Mesenchymal stem cell (in vitro differentiated cells and primary cell): Measurements from ENCODE around the gene NABP1.

ENCODE experiments used
- DNase-seq: peaks from one replicate; pipeline ENCODE4 v3.0.0-alpha.2; 2013
- H2AFZ ChIP-seq: one replicate; pipeline ENCODE4 v1.6.1; 2013; ENCODE audit warnings: low read depth, mild to moderate bottlenecking, control low read depth, inconsistent platforms, low read length, moderate library complexity
- H2AK5ac ChIP-seq: 2 replicates; pipeline ENCODE4 v1.6.1; 2013; ENCODE audit warnings: low read length, moderate library complexity, mild to moderate bottlenecking, inconsistent platforms; ENCODE audit not compliant: severe bottlenecking
- H2BK120ac ChIP-seq: one replicate; pipeline ENCODE4 v1.6.1; 2013; ENCODE audit warnings: low read depth, mild to moderate bottlenecking, inconsistent platforms, low read length, moderate library complexity
- H2BK12ac ChIP-seq, 2 experiments: one replicate each; pipeline ENCODE4 v1.6.1; 2013; ENCODE audit warnings: inconsistent platforms in 2 of 2, low read length in 2 of 2, mild to moderate bottlenecking in 2 of 2, moderate library complexity in 2 of 2, control low read depth in 1 of 2
- H2BK15ac ChIP-seq: one replicate; pipeline ENCODE4 v1.6.1; 2013; ENCODE audit warnings: mild to moderate bottlenecking, low read depth, inconsistent platforms; ENCODE audit not compliant: poor library complexity, severe bottlenecking
- H2BK5ac ChIP-seq: 2 replicates; pipeline ENCODE4 v1.6.1; 2013; ENCODE audit warnings: low read depth, mild to moderate bottlenecking, low read length, control low read depth, inconsistent platforms; ENCODE audit not compliant: poor library complexity, severe bottlenecking
- H3K14ac ChIP-seq, 2 experiments: one replicate each; pipeline ENCODE4 v1.6.1; 2013; ENCODE audit warnings: inconsistent platforms in 2 of 2, low read length in 2 of 2, control low read depth in 1 of 2, mild to moderate bottlenecking in 1 of 2, moderate library complexity in 1 of 2
- H3K18ac ChIP-seq, 2 experiments: one replicate each; pipeline ENCODE4 v1.6.1; 2013; ENCODE audit warnings: inconsistent platforms in 2 of 2, low read length in 2 of 2, control low read depth in 1 of 2, low read depth in 1 of 2, mild to moderate bottlenecking in 1 of 2
- H3K23ac ChIP-seq, 2 experiments: one replicate each; pipeline ENCODE4 v1.6.1; 2013; ENCODE audit warnings: inconsistent platforms in 2 of 2, low read length in 2 of 2, mild to moderate bottlenecking in 2 of 2, moderate library complexity in 2 of 2, control low read depth in 1 of 2
- H3K27ac ChIP-seq: 2 replicates; pipeline ENCODE4 v1.5.1; 2013; ENCODE audit warnings: mild to moderate bottlenecking, moderate library complexity, low read length, control low read depth, inconsistent platforms; ENCODE audit not compliant: poor library complexity, severe bottlenecking
- H3K27me3 ChIP-seq, 2 experiments: 2 replicates each; pipeline versions ENCODE4 v1.6.1 to v1.7.0; 2013; ENCODE audit warnings: low read length in 2 of 2, mild to moderate bottlenecking in 2 of 2, moderate library complexity in 2 of 2, control low read depth in 1 of 2, inconsistent platforms in 1 of 2; ENCODE audit not compliant: control insufficient read depth in 1 of 2, insufficient read depth in 1 of 2
- H3K36me3 ChIP-seq, 2 experiments: 2 replicates each; pipeline versions ENCODE4 v1.6.1 to v1.7.0; 2013; ENCODE audit warnings: low read length in 2 of 2, control low read depth in 1 of 2, inconsistent platforms in 1 of 2, low read depth in 1 of 2, mild to moderate bottlenecking in 1 of 2; ENCODE audit not compliant: insufficient read depth in 2 of 2, control insufficient read depth in 1 of 2
- H3K4ac ChIP-seq, 2 experiments: one replicate each; pipeline ENCODE4 v1.6.1; 2013; ENCODE audit warnings: inconsistent platforms in 2 of 2, low read length in 2 of 2, mild to moderate bottlenecking in 2 of 2, moderate library complexity in 2 of 2, control low read depth in 1 of 2, low read depth in 1 of 2
- H3K4me1 ChIP-seq: 2 replicates; pipeline ENCODE4 v1.6.1; 2013; ENCODE audit warnings: low read depth, low read length, control low read depth; ENCODE audit not compliant: control insufficient read depth, insufficient read depth
- H3K4me2 ChIP-seq: 2 replicates; pipeline ENCODE4 v1.6.1; 2013; ENCODE audit warnings: low read length, mild to moderate bottlenecking, inconsistent platforms; ENCODE audit not compliant: poor library complexity, severe bottlenecking
- H3K4me3 ChIP-seq, 2 experiments: 2 replicates each; pipeline versions ENCODE4 v1.5.1 to v1.7.0; 2013; ENCODE audit warnings: low read length in 2 of 2, mild to moderate bottlenecking in 2 of 2, control low read depth in 1 of 2, low read depth in 1 of 2; ENCODE audit not compliant: insufficient read depth in 1 of 2
- H3K79me1 ChIP-seq: replicated peaks from 2 replicates; pipeline ENCODE4 v1.6.1; 2013; ENCODE audit warnings: mild to moderate bottlenecking, control low read depth, low read length, inconsistent platforms; ENCODE audit not compliant: poor library complexity, severe bottlenecking
- H3K9ac ChIP-seq: 2 replicates; pipeline ENCODE4 v1.7.0; 2013; ENCODE audit warnings: mild to moderate bottlenecking, low read length, moderate library complexity
- H3K9me3 ChIP-seq: 2 replicates; pipeline ENCODE4 v1.7.0; 2013; ENCODE audit warnings: mild to moderate bottlenecking, low read length; ENCODE audit not compliant: control insufficient read depth
- H4K8ac ChIP-seq: one replicate; pipeline ENCODE4 v1.6.1; 2013; ENCODE audit warnings: inconsistent platforms, mild to moderate bottlenecking, low read length, moderate library complexity
- H4K91ac ChIP-seq: one replicate; pipeline ENCODE4 v1.6.1; 2013; ENCODE audit warnings: mild to moderate bottlenecking, low read length, inconsistent platforms
- WGBS: methylation state at CpG from one replicate; pipeline ENCODE4 v1.1.7; 2013; ENCODE audit warnings: mixed read lengths; 5-methylcytosine and 5-hydroxymethylcytosine counted together

NABP1 gene

DNA sequence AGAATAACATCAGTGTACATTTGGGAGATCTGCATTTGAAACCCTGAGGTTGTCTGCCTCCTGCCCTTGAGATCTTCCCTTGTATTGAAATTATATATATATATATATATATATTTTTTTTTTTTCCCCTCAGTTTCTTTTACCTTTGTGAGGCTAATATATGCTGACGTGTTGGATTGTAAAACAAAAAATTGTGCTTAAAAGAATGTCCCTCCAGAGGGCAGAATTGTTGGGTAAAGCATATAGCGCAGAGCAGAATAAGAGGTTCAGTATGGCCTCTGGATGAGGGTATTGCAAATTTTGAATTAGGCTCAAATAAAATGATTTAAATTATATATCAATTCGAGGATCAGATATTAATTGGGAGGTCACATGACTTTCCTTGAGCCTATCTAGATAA is 12.4 kb downstream of the NABP1 start:
- no peak overlapping the region for H2AK5ac ChIP-seq
- H3K36me3 ChIP-seq: peaks cover 4 to 38% of the 10 kb centered on the region in 2 experiments
- no peak overlapping the region for H2BK120ac ChIP-seq
- H2BK15ac ChIP-seq: no peak overlapping the region
- WGBS: 69% methylated on average over 2 of the region's 3 CpGs
- no peaks in the 10 kb centered on the region for H3K27me3 ChIP-seq
- peak overlapping the region; percentile 45 for H3K27ac ChIP-seq
- no peaks in the 10 kb centered on the region for H3K9me3 ChIP-seq
- H3K18ac ChIP-seq: no peak overlapping the region
- no peaks in the 10 kb centered on the region for H3K79me1 ChIP-seq
- H3K4me3 ChIP-seq: no peak overlapping the region
- H3K14ac ChIP-seq: no peak overlapping the region
- H3K9ac ChIP-seq: peak overlapping the region; percentile 79
- H4K8ac ChIP-seq: no peak overlapping the region
- H2BK5ac ChIP-seq: no peak overlapping the region
- no peak overlapping the region for H3K4ac ChIP-seq
- no peak overlapping the region for H4K91ac ChIP-seq
- DNase-seq: no peak
- no peak overlapping the region for H3K23ac ChIP-seq
- H2AFZ ChIP-seq: no peak overlapping the region
- peaks cover 4% of the 10 kb centered on the region for H3K4me1 ChIP-seq
- H2BK12ac ChIP-seq: no peak overlapping the region
- H3K4me2 ChIP-seq: no peak overlapping the region

GRCh38 chr2:191691016-191691735 is 13.2 kb downstream of the NABP1 start:
- Histone ChIP-seq H4K91ac (no peak overlapping the region), H3K9me3 (no peaks in the 10 kb centered on the region), H3K4me3 (no peak overlapping the region), H3K14ac (no peak overlapping the region), H3K27ac (peak overlapping the region; percentile 30), H2BK12ac (no peak overlapping the region), H3K23ac (no peak overlapping the region), H3K9ac (peak overlapping the region; percentile 79), H3K4me2 (no peak overlapping the region), H2BK120ac (no peak overlapping the region), H3K4ac (no peak overlapping the region), H2BK5ac (no peak overlapping the region), H2AK5ac (no peak overlapping the region), H3K4me1 (peaks cover 7% of the 10 kb centered on the region), H3K18ac (no peak overlapping the region), H4K8ac (no peak overlapping the region), H3K36me3 (peaks cover 4 to 32% of the 10 kb centered on the region in 2 experiments), H2AFZ (no peak overlapping the region), H3K79me1 (no peaks in the 10 kb centered on the region), H2BK15ac (no peak overlapping the region), H3K27me3 (no peaks in the 10 kb centered on the region)
- DNase-seq: peak; percentile 83
- 7% methylated on average over 2 of the region's 5 CpGs for WGBS

GRCh38 chr2:191691898-191692297 is 14.0 kb downstream of the NABP1 start:
- Histone ChIP-seq H3K4me2 (no peak overlapping the region), H2BK15ac (no peak overlapping the region), H4K8ac (no peak overlapping the region), H4K91ac (no peak overlapping the region), H3K27me3 (no peaks in the 10 kb centered on the region), H3K4me1 (peaks cover 7% of the 10 kb centered on the region), H3K18ac (peak overlapping the region in 1 of 2 experiments; percentile 5), H3K79me1 (no peaks in the 10 kb centered on the region), H2AK5ac (no peak overlapping the region), H2BK5ac (no peak overlapping the region), H2AFZ (no peak overlapping the region), H2BK120ac (no peak overlapping the region), H3K14ac (no peak overlapping the region), H3K4ac (no peak overlapping the region), H3K27ac (no peak overlapping the region), H3K9ac (peak overlapping the region; percentile 79), H2BK12ac (no peak overlapping the region), H3K36me3 (peaks cover 4 to 32% of the 10 kb centered on the region in 2 experiments), H3K23ac (no peak overlapping the region), H3K9me3 (no peaks in the 10 kb centered on the region), H3K4me3 (no peak overlapping the region)
- 66% methylated on average over 2 of the region's 4 CpGs for WGBS
- DNase-seq: no peak

- no peak overlapping the region for H2AFZ ChIP-seq
- no peak overlapping the region for H2BK15ac ChIP-seq
- H3K23ac ChIP-seq: no peak overlapping the region
- no peak overlapping the region for H2BK120ac ChIP-seq
- no peak for DNase-seq
- 72% methylated on average over 3 of the region's 6 CpGs for WGBS
- H3K9me3 ChIP-seq: no peaks in the 10 kb centered on the region
- H4K91ac ChIP-seq: no peak overlapping the region
- no peak overlapping the region for H3K4ac ChIP-seq
- H3K4me1 ChIP-seq: peaks cover 7% of the 10 kb centered on the region
- no peaks in the 10 kb centered on the region for H3K79me1 ChIP-seq
- no peak overlapping the region for H3K4me2 ChIP-seq
- H2AK5ac ChIP-seq: no peak overlapping the region
- H3K14ac ChIP-seq: no peak overlapping the region
- H3K36me3 ChIP-seq: peaks cover 4 to 28% of the 10 kb centered on the region in 2 experiments
- H3K4me3 ChIP-seq: no peak overlapping the region
- H3K27me3 ChIP-seq: no peaks in the 10 kb centered on the region
- no peak overlapping the region for H3K27ac ChIP-seq
- no peak overlapping the region for H2BK12ac ChIP-seq
- H3K9ac ChIP-seq: peak overlapping the region; percentile 34
- H4K8ac ChIP-seq: no peak overlapping the region
- H3K18ac ChIP-seq: no peak overlapping the region
- no peak overlapping the region for H2BK5ac ChIP-seq
These were observed 14.7 kb downstream of the NABP1 start for GRCh38 chr2:191692502-191693115.
